Fibroblast of lung (primary cell): ENCODE results near the gene EHHADH.

Experiments
- CTCF ChIP-seq, 2 donors: IDR thresholded peaks in 1 of 2; conservative IDR thresholded peaks in 1 of 2; 1 replicate in 1 of 2; 2 replicates in 1 of 2; pipeline ENCODE4 v1.5.1; 2011 to 2012; ENCODE audit warnings: low read length in 2 of 2, control low read depth in 1 of 2, inconsistent platforms in 1 of 2, low read depth in 1 of 2, mild to moderate bottlenecking in 1 of 2
- EZH2 ChIP-seq: IDR thresholded peaks from 2 replicates; pipeline ENCODE4 v1.5.1; 2012; ENCODE audit warnings: low read length, control low read depth, mild to moderate bottlenecking; ENCODE audit errors: missing control alignments

GRCh38 chr3:185268194-185268962 is 14.5 kb upstream of the EHHADH start:
- no peak for TF ChIP-seq CTCF (conservative IDR thresholded peaks at IDR 0.05 in 1 of 2, IDR thresholded peaks at IDR 0.05 in 1 of 2; ENCODE audit: low read depth in 1 of 2, low read length in 2 of 2)
- no peak for TF ChIP-seq EZH2
